Upper lobe of right lung (tissue), 1 donor: Measurements from ENCODE around the gene DIP2C. TPM values are rescaled to one million over a fixed set of nuclear protein-coding genes. Genes with fewer than 3 reads are reported as not detected.

ENCODE experiments used
- ATAC-seq: fragments of 200-7000 bp; cut with Tn5 transposase; one replicate; pipeline ENCODE4 v1.9.1; 2020; ENCODE audit warnings: mild to moderate bottlenecking, moderate library complexity
- DNase-seq: peaks from one replicate; pipeline ENCODE4 v3.0.0-alpha.2; 2020
- H3K27ac ChIP-seq: fragments of 200-600 bp; one replicate; pipeline ENCODE4 v1.8.0; 2022
- H3K27me3 ChIP-seq: fragments of 200-600 bp; one replicate; pipeline ENCODE4 v1.8.0; 2022; ENCODE audit warnings: mild to moderate bottlenecking
- H3K36me3 ChIP-seq: fragments of 200-600 bp; one replicate; pipeline ENCODE4 v1.8.0; 2022
- H3K4me1 ChIP-seq: fragments of 200-600 bp; one replicate; pipeline ENCODE4 v1.8.0; 2022
- H3K4me3 ChIP-seq: fragments of 200-600 bp; one replicate; pipeline ENCODE4 v1.8.0; 2022; ENCODE audit warnings: mild to moderate bottlenecking
- H3K9me3 ChIP-seq: fragments of 200-600 bp; one replicate; pipeline ENCODE4 v1.8.0; 2022
- intact Hi-C: fragments of 100-400 bp; cut with DNase I; formaldehyde crosslinking; loops from one replicate; pipeline ENCODE4 v1.11.0; 2022
- total RNA-seq: library from RNA; stranded (reverse); fragmentation: NEBNext Ultra II Directional; extraction: Animal tissue kit (Norgen Biotek cat#: 25700); gene quantifications from one replicate; pipeline ENCODE4 v1.2.1, GENCODE V29; 2021
- TF ChIP-seq, protein P1 (sequence below): fragments of 200-600 bp; IDR thresholded peaks from one replicate; pipeline ENCODE4 v1.8.0; 2022; ENCODE audit warnings: antibody characterized with exemption
- donor health status: DM: no; HTN: yes; CAD: no; lungs with severe emphysema.

The DIP2C gene
- total RNA-seq, 1 donor from 2014 or later, result 17.3 TPM

DNA sequence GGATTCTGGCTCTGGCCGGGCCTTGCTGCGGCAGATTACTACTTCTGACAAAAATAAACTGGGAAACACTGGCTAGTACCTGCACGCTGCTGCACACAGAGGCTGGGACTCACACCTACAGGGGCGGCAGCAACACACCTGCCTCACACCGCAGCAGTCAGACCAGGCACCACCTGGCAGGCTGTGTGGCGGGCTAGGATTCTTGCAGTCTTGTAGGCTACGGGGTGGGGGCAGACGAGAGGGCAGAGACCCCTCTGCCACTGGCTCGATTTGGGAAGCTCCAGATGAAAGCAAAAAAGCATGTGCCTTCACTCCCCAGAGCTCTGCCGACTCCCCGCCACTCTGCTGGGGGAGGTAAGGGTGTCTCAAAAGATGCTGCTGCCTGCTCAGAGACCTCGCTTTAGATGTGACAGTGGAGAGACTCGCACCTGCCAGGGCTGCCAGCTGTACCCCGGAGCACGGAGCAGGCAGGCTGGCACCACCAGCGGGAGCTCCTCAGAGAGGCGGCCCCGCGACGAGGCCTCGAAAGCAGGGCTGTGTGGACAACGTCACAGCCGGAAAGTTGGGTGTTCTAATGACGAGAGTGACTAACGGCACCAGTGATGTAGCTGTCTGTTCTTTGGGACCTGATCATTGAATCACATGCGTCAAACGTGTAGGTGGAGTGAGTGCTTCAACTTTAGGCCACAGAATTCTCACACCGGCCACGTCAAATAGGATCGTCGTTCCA, 303.7 kb downstream of the DIP2C start:
- H3K4me1 ChIP-seq, result peaks cover 4% of the 10 kb centered on the region
- H3K27ac ChIP-seq, result no peak overlapping the region
- no peaks in the 10 kb centered on the region for H3K27me3 ChIP-seq
- H3K36me3 ChIP-seq, result peaks cover 40% of the 10 kb centered on the region
- DNase-seq (no peak), ATAC-seq (no peak)
- TF ChIP-seq, protein P1, sequence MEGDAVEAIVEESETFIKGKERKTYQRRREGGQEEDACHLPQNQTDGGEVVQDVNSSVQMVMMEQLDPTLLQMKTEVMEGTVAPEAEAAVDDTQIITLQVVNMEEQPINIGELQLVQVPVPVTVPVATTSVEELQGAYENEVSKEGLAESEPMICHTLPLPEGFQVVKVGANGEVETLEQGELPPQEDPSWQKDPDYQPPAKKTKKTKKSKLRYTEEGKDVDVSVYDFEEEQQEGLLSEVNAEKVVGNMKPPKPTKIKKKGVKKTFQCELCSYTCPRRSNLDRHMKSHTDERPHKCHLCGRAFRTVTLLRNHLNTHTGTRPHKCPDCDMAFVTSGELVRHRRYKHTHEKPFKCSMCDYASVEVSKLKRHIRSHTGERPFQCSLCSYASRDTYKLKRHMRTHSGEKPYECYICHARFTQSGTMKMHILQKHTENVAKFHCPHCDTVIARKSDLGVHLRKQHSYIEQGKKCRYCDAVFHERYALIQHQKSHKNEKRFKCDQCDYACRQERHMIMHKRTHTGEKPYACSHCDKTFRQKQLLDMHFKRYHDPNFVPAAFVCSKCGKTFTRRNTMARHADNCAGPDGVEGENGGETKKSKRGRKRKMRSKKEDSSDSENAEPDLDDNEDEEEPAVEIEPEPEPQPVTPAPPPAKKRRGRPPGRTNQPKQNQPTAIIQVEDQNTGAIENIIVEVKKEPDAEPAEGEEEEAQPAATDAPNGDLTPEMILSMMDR, result no peak
- H3K4me3 ChIP-seq, result no peak overlapping the region
- intact Hi-C loops, result no loop called here
- H3K9me3 ChIP-seq, result no peaks in the 10 kb centered on the region

GRCh38 chr10:384538-385305, 304.7 kb downstream of the DIP2C start:
- DNase-seq (no peak), ATAC-seq (no peak)
- H3K36me3 ChIP-seq, result peaks cover 31% of the 10 kb centered on the region

GRCh38 chr10:383519-383918, 305.9 kb downstream of the DIP2C start:
- Histone ChIP-seq H3K4me3 (no peak overlapping the region), H3K27ac (no peak overlapping the region), H3K9me3 (no peaks in the 10 kb centered on the region), H3K27me3 (no peaks in the 10 kb centered on the region), H3K4me1 (peaks cover 4% of the 10 kb centered on the region), H3K36me3 (peaks cover 25% of the 10 kb centered on the region)
- intact Hi-C loops, result no loop called here
- TF ChIP-seq, protein P1, result no peak
- ATAC-seq (no peak), DNase-seq (no peak)

More at GRCh38 chr10:384538-385305, 304.7 kb downstream of the DIP2C start:
- no peak overlapping the region for H3K4me3 ChIP-seq
- no peaks in the 10 kb centered on the region for H3K27me3 ChIP-seq
- H3K9me3 ChIP-seq, result no peaks in the 10 kb centered on the region
- intact Hi-C loops, result no loop called here
- H3K4me1 ChIP-seq, result peaks cover 4% of the 10 kb centered on the region
- no peak overlapping the region for H3K27ac ChIP-seq
- TF ChIP-seq, protein P1, result no peak

- Histone ChIP-seq H3K36me3 (peaks cover 22% of the 10 kb centered on the region), H3K27me3 (no peaks in the 10 kb centered on the region), H3K4me3 (no peak overlapping the region), H3K9me3 (no peaks in the 10 kb centered on the region), H3K4me1 (no peaks in the 10 kb centered on the region), H3K27ac (no peak overlapping the region)
- intact Hi-C loops, result no loop called here
- ATAC-seq (no peak), DNase-seq (no peak)
- TF ChIP-seq, protein P1, result no peak
Observed at GRCh38 chr10:381805-382204, 307.7 kb downstream of the DIP2C start.

DNA sequence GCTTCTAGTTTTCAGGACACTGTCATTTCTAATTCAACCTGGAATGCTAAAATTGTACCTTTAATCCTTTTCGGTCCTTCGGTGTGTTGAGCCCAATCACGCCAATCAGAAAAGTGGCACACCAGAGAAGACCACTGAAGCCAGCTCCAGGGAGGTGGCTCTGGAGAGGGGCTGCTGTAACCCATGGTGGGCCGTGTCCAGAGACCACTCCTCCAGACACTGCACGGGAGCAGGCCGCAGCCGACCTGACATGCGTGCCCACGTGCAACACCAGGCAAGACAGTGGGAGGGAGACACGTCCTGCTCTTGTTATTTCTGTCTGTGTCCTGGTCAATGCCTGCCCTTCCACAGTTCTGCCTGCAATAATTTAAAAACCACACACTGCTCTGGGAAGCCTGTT, 308.1 kb downstream of the DIP2C start:
- Histone ChIP-seq H3K36me3 (peaks cover 22% of the 10 kb centered on the region), H3K9me3 (no peaks in the 10 kb centered on the region), H3K27ac (no peak overlapping the region), H3K4me1 (no peaks in the 10 kb centered on the region), H3K27me3 (no peaks in the 10 kb centered on the region), H3K4me3 (no peak overlapping the region)
- intact Hi-C loops, result no loop called here
- DNase-seq (no peak), ATAC-seq (no peak)
- TF ChIP-seq, protein P1, result no peak
